Measurements from ENCODE around the gene GRID1. TPM values are rescaled to one million over a fixed set of nuclear protein-coding genes. Genes with fewer than 3 reads are reported as not detected.

The GRID1 gene
- polyA plus RNA-seq, 1 of the 3 experiments (the other 2 are of a cell fraction): 0.13 TPM

DNA sequence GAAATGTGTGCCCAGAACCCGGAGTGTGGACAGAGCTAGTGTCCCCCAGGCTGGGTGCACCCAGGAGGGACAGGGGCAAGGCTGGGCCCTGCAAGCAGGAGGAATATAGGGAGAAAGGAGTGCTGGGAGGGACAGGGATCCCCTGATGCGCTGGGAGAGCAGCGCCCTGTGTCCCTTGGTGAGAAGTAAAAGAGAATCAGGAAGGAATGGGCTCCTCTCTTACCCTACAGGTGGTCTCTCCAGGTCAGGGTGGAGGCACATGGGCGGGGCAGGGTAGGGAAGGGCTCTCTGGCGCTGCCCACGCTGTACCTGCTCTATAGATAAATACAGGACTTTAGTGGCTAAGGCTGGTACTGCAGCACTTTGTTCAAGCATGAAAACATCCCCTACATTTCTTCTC, 753.8 kb downstream of the GRID1 start:
- Histone ChIP-seq H3K9me2 (no peaks in the 10 kb centered on the region), H3K27ac (ENCODE audit: low read depth in 2 of 2, low read length in 1 of 2) (no peak overlapping the region), H4K20me1 (ENCODE audit: insufficient read depth) (no peaks in the 10 kb centered on the region), H3K27me3 (ENCODE audit: insufficient read depth) (no peaks in the 10 kb centered on the region), H3K79me2 (ENCODE audit: insufficient read depth) (no peaks in the 10 kb centered on the region), H3F3A (replicated peaks; ENCODE audit: insufficient read depth) (no peaks in the 10 kb centered on the region), H3K4me2 (no peak overlapping the region), H3K36me3 (replicated peaks in 1 of 2; ENCODE audit: control insufficient read depth in 1 of 2, insufficient read depth in 2 of 2, low read length in 1 of 2) (no peaks in the 10 kb centered on the region), H3K9ac (no peak overlapping the region), H3K9me3 (no peaks in the 10 kb centered on the region), H2AFZ (ENCODE audit: low read depth) (no peak overlapping the region), H3K4me3 (ENCODE audit: low read depth in 2 of 2, low read length in 1 of 2) (no peak overlapping the region), H3K4me1 (ENCODE audit: control insufficient read depth in 1 of 2, insufficient read depth in 2 of 2, low read depth in 1 of 2, low read length in 1 of 2) (no peaks in the 10 kb centered on the region)
- DNase-seq: no peak
- POLR2A ChIA-PET: no interaction called here
- CTCF ChIA-PET: interaction anchor here (1.5 kb wide), 1 partner anchor 10 kb away, joined by 4 read pairs; no protein-coding TSS in a partner anchor
- 15% methylated on average over 6 of the region's 6 CpGs for WGBS (ENCODE audit: low lambda C conversion rate)
- TF ChIP-seq TEAD4 (IDR thresholded peaks at IDR 0.05; ENCODE audit: borderline replicate concordance, insufficient read depth) (no peak), GATA2 (CRISPR knock-in tag; IDR thresholded peaks at IDR 0.05) (no peak), RFX5 (IDR thresholded peaks at IDR 0.05; ENCODE audit: low read length) (no peak), ELF1 (IDR thresholded peaks at IDR 0.05) (no peak), YY1 (IDR thresholded peaks at IDR 0.05; ENCODE audit: low read depth) (no peak), MEF2A (IDR thresholded peaks at IDR 0.05; ENCODE audit: borderline replicate concordance, low read depth) (no peak), NRF1 (IDR thresholded peaks at IDR 0.05; ENCODE audit: low read depth, low read length) (no peak), GABPA (IDR thresholded peaks at IDR 0.05; ENCODE audit: low read depth) (no peak), USF1 (IDR thresholded peaks at IDR 0.05; ENCODE audit: borderline replicate concordance, low read depth) (no peak), USF2 (IDR thresholded peaks at IDR 0.05; ENCODE audit: borderline replicate concordance, low read depth, low read length) (no peak), JUND (IDR thresholded peaks at IDR 0.05) (no peak), CHD2 (IDR thresholded peaks at IDR 0.05; ENCODE audit: low read length, partially characterized antibody) (no peak), FOXJ3 (CRISPR knock-in tag; IDR thresholded peaks at IDR 0.05) (no peak), EZH2phosphoT487 (IDR thresholded peaks at IDR 0.05; ENCODE audit: borderline replicate concordance, low read depth) (no peak), RCOR1 (IDR thresholded peaks at IDR 0.05; ENCODE audit: low read length) (no peak), FOXM1 (IDR thresholded peaks at IDR 0.05; ENCODE audit: low read depth) (no peak)
- TF ChIP-seq, protein P1, sequence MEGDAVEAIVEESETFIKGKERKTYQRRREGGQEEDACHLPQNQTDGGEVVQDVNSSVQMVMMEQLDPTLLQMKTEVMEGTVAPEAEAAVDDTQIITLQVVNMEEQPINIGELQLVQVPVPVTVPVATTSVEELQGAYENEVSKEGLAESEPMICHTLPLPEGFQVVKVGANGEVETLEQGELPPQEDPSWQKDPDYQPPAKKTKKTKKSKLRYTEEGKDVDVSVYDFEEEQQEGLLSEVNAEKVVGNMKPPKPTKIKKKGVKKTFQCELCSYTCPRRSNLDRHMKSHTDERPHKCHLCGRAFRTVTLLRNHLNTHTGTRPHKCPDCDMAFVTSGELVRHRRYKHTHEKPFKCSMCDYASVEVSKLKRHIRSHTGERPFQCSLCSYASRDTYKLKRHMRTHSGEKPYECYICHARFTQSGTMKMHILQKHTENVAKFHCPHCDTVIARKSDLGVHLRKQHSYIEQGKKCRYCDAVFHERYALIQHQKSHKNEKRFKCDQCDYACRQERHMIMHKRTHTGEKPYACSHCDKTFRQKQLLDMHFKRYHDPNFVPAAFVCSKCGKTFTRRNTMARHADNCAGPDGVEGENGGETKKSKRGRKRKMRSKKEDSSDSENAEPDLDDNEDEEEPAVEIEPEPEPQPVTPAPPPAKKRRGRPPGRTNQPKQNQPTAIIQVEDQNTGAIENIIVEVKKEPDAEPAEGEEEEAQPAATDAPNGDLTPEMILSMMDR (IDR thresholded peaks at IDR 0.05): no peak
- TF ChIP-seq, protein P2, sequence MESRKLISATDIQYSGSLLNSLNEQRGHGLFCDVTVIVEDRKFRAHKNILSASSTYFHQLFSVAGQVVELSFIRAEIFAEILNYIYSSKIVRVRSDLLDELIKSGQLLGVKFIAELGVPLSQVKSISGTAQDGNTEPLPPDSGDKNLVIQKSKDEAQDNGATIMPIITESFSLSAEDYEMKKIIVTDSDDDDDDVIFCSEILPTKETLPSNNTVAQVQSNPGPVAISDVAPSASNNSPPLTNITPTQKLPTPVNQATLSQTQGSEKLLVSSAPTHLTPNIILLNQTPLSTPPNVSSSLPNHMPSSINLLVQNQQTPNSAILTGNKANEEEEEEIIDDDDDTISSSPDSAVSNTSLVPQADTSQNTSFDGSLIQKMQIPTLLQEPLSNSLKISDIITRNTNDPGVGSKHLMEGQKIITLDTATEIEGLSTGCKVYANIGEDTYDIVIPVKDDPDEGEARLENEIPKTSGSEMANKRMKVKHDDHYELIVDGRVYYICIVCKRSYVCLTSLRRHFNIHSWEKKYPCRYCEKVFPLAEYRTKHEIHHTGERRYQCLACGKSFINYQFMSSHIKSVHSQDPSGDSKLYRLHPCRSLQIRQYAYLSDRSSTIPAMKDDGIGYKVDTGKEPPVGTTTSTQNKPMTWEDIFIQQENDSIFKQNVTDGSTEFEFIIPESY (IDR thresholded peaks at IDR 0.05; ENCODE audit: borderline replicate concordance, low read depth): no peak
- TF ChIP-seq, protein P3, sequence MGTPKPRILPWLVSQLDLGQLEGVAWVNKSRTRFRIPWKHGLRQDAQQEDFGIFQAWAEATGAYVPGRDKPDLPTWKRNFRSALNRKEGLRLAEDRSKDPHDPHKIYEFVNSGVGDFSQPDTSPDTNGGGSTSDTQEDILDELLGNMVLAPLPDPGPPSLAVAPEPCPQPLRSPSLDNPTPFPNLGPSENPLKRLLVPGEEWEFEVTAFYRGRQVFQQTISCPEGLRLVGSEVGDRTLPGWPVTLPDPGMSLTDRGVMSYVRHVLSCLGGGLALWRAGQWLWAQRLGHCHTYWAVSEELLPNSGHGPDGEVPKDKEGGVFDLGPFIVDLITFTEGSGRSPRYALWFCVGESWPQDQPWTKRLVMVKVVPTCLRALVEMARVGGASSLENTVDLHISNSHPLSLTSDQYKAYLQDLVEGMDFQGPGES (IDR thresholded peaks at IDR 0.05; ENCODE audit: low read depth, low read length): no peak
